Stimulated activated effector memory CD8-positive, alpha-beta T cell treated with anti-CD3 and anti-CD28 coated beads, Interleukin-12 subunit alpha, Interleukin-12 subunit beta, amount 100 ng/mL, for 72 hours (primary cell): ENCODE results near the gene CLOCK.
"Not testable (repeated sequence)": the region's sequence is repeated elsewhere in the genome, so short reads cannot be mapped to it uniquely, and the experiment has no call there.

ENCODE experiments used
- ATAC-seq: fragments of 150-1000 bp; cut with Tn5 transposase; 2 replicates; pipeline ENCODE4 v1.10.0; 2021
- DNase-seq, 2 donors: peaks; one replicate each; pipeline ENCODE4 v3.0.0; 2021 to 2022; ENCODE audit warnings: low spot score in 2 of 2
- H3K27ac Mint-ChIP-seq: one replicate; pipeline ENCODE4 v1.8.0; 2022; ENCODE audit warnings: mild to moderate bottlenecking, mixed read lengths
- H3K36me3 Mint-ChIP-seq: one replicate; pipeline ENCODE4 v1.8.0; 2022; ENCODE audit warnings: mild to moderate bottlenecking, mixed read lengths
- H3K4me1 Mint-ChIP-seq: one replicate; pipeline ENCODE4 v1.8.0; 2022; ENCODE audit warnings: mixed read lengths
- H3K4me3 Mint-ChIP-seq: one replicate; pipeline ENCODE4 v1.8.0; 2022; ENCODE audit warnings: mild to moderate bottlenecking, mixed read lengths
- H3K9me3 Mint-ChIP-seq: one replicate; pipeline ENCODE4 v1.8.0; 2022; ENCODE audit warnings: mixed read lengths

Gene CLOCK, protein sequence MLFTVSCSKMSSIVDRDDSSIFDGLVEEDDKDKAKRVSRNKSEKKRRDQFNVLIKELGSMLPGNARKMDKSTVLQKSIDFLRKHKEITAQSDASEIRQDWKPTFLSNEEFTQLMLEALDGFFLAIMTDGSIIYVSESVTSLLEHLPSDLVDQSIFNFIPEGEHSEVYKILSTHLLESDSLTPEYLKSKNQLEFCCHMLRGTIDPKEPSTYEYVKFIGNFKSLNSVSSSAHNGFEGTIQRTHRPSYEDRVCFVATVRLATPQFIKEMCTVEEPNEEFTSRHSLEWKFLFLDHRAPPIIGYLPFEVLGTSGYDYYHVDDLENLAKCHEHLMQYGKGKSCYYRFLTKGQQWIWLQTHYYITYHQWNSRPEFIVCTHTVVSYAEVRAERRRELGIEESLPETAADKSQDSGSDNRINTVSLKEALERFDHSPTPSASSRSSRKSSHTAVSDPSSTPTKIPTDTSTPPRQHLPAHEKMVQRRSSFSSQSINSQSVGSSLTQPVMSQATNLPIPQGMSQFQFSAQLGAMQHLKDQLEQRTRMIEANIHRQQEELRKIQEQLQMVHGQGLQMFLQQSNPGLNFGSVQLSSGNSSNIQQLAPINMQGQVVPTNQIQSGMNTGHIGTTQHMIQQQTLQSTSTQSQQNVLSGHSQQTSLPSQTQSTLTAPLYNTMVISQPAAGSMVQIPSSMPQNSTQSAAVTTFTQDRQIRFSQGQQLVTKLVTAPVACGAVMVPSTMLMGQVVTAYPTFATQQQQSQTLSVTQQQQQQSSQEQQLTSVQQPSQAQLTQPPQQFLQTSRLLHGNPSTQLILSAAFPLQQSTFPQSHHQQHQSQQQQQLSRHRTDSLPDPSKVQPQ

GRCh38 chr4:55546756-55547465 lies at the start of gene CLOCK:
CLOCK (minus strand) TSS chr4:55546909; CDS start chr4:55482785, 64,124 bp downstream.
- Mint-ChIP-seq H3K27ac (peak within 1 kb of the TSS; percentile 84), H3K9me3 (no peaks in the 10 kb centered on the region), H3K36me3 (peaks cover 13% of the 10 kb centered on the region), H3K4me3 (peak within 1 kb of the TSS; percentile 80), H3K4me1 (peaks cover 31% of the 10 kb centered on the region)
- peak; percentile 82 to 95 for DNase-seq
- ATAC-seq, result peak; percentile 81

DNA sequence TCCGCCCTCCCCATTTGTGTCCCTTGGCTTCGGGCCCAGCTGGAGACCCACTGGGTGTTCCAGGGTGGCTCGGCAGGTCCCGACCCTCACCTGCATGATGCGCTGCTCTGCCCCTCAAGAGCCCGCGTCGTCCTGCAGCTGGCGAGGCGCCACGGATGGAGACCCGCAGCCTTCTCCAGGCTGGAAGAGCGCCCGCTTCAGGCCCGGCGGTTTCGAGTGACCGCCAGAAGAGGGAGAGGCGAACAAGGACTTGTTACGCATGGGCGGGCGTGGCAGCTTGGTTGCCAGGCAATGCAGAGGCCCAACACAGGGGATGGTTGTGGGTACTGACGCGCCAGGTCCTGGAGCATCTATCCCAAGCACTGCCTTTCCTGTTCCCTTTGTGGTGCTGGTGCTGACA lies 45.3 kb upstream of the CLOCK start, which contains the start of gene PDCL2:
TSS of gene PDCL2 (minus strand) at position 232 of the 400 bp plus-strand sequence. CDS start at position 96, 136 bp downstream.
- Mint-ChIP-seq H3K4me3 (no peak within 1 kb of the TSS), H3K9me3 (no peaks in the 10 kb centered on the region), H3K4me1 (no peaks in the 10 kb centered on the region), H3K36me3 (no peaks in the 10 kb centered on the region), H3K27ac (no peak within 1 kb of the TSS)
- no peak for ATAC-seq
- no peak for DNase-seq

GRCh38 chr4:55588160-55588559 lies 41.5 kb upstream of the CLOCK start:
- ATAC-seq, result no peak
- Mint-ChIP-seq H3K36me3 (no peaks in the 10 kb centered on the region), H3K9me3 (peaks cover 6% of the 10 kb centered on the region), H3K4me1 (no peaks in the 10 kb centered on the region), H3K27ac (no peak overlapping the region), H3K4me3 (no peak overlapping the region)
- DNase-seq, result no peak

DNA sequence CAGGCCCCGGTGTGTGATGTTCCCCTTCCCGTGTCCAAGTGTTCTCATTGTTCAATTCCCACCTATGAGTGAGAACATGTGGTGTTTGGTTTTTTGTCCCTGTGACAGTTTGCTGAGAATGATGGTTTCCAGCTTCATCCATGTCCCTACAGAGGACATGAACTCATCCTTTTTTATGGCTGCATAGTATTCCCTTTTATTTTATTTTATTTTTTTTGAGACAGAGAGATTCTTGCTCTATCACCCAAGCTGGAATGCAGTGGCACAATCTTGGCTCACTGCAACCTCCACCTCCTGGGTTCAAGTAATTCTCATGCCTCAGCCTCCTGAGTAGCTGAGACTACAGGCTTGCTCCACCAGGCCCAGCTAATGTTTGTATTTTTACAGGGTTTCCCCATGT lies 36.1 kb upstream of the CLOCK start:
- DNase-seq, H3K4me1 Mint-ChIP-seq, H3K36me3 Mint-ChIP-seq, H3K27ac Mint-ChIP-seq, H3K9me3 Mint-ChIP-seq, H3K4me3 Mint-ChIP-seq, ATAC-seq: not testable (repeated sequence)

- Mint-ChIP-seq H3K27ac (no peak overlapping the region), H3K4me3 (no peak overlapping the region), H3K36me3 (no peaks in the 10 kb centered on the region), H3K9me3 (peaks cover 21% of the 10 kb centered on the region), H3K4me1 (no peaks in the 10 kb centered on the region)
- no peak for ATAC-seq
- no peak for DNase-seq
Measured at GRCh38 chr4:55578341-55579010, 31.8 kb upstream of the CLOCK start.

DNA sequence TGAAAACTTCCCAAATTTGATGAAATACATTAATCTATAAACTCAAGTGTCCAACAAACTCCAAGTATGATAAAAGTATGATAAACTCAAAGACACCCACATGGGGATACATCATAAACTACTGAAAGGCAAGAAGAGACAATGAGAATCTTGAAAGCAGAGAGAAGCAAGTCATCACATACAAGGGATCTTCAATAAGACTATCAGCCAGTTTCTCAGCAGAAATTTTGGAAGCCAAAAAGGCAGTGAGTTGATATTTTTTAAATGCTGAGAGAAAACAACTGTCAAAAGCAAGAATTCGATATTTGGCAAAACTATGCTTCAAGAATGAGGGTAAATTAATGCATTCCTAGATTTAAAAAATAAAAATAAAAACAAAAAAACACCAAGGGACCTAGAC lies 28.8 kb upstream of the CLOCK start:
- Mint-ChIP-seq H3K36me3 (no peaks in the 10 kb centered on the region), H3K4me1 (no peaks in the 10 kb centered on the region), H3K9me3 (peaks cover 16% of the 10 kb centered on the region), H3K4me3 (no peak overlapping the region), H3K27ac (no peak overlapping the region)
- no peak for DNase-seq
- no peak for ATAC-seq

DNA sequence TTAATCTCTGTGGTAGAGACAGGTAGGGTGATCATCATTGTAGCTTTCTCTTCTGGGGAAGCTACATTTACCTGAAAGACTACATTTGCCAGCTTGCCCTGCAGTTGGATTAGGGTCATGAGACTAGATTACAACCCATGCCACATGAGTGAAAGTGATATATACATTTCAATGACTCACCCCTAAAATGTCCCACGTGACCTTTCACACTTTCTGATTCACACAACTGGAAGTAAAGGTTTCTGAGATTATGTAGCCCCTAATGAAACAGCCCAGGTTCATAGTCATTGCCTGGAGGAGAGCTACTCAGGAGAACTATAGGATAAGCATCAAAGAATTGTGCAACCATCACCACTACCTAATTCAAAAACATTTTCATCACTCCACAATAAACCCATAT lies 27.5 kb upstream of the CLOCK start:
- Mint-ChIP-seq H3K4me3 (no peak overlapping the region), H3K9me3 (peaks cover 16% of the 10 kb centered on the region), H3K36me3 (no peaks in the 10 kb centered on the region), H3K27ac (no peak overlapping the region), H3K4me1 (no peaks in the 10 kb centered on the region)
- DNase-seq (no peak), ATAC-seq (no peak)

GRCh38 chr4:55571806-55572205 lies 25.1 kb upstream of the CLOCK start:
- DNase-seq, result no peak
- peaks cover 16% of the 10 kb centered on the region for H3K9me3 Mint-ChIP-seq
- H3K4me1 Mint-ChIP-seq, result no peaks in the 10 kb centered on the region
- H3K27ac Mint-ChIP-seq, result no peak overlapping the region
- no peak for ATAC-seq
- H3K4me3 Mint-ChIP-seq, result no peak overlapping the region
- no peaks in the 10 kb centered on the region for H3K36me3 Mint-ChIP-seq

DNA sequence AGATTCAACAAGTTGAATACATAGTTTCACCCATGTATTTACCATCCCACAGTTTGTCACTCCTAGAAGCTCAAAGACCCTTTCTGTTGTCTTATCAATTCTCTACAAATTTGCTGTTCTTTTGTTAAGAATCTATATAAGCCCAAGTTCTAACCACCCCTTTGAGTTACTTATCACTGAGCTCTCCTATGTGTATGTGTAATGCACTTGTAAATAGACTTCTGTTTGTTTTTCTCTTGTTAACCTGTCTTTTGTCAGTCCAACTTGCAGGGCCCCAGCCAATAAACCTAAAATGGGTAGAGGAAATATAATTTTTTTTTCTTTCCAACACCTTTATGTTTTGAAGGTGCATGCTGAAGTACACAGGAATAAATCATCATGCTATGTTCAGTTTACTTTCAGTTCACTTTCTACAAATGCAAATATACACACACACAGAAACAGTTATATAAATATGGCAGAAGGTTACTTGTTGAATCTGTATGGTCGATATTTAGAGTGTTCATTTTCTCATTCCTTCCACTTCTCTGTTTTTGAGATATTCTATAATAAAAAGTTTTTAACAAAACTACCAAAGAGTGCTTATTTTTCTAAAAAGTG lies 22.3 kb upstream of the CLOCK start:
- no peaks in the 10 kb centered on the region for H3K9me3 Mint-ChIP-seq
- no peak overlapping the region for H3K27ac Mint-ChIP-seq
- DNase-seq, result no peak
- no peak for ATAC-seq
- no peaks in the 10 kb centered on the region for H3K36me3 Mint-ChIP-seq
- H3K4me1 Mint-ChIP-seq, result no peaks in the 10 kb centered on the region
- H3K4me3 Mint-ChIP-seq, result no peak overlapping the region

- no peak overlapping the region for H3K4me3 Mint-ChIP-seq
- no peak overlapping the region for H3K27ac Mint-ChIP-seq
- peaks cover 2% of the 10 kb centered on the region for H3K9me3 Mint-ChIP-seq
- peaks cover 9% of the 10 kb centered on the region for H3K36me3 Mint-ChIP-seq
- H3K4me1 Mint-ChIP-seq, result peaks cover 11% of the 10 kb centered on the region
- peak; percentile 93 for ATAC-seq
- no peak for DNase-seq
Measured at GRCh38 chr4:55561889-55562288, 15.2 kb upstream of the CLOCK start.

DNA sequence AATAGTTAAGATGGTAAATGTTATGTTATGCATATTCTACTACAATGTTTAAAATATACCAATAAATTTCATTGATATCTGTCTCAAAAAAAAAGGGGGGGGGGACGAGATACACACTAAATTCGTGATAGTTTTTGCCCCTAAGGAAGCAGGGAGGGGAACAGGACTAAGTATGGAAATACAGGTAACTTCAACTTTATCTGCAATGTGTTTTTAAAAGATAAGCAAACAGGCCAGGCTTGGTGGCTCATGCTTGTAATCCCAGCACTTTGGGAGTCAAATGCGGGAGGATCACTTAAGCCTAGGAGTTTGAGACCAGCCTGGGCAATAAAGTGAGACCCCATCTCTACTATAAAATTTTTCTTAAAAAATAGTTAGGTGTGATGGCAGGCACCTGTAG lies 13.4 kb upstream of the CLOCK start:
- DNase-seq (no peak), ATAC-seq (no peak)
- Mint-ChIP-seq H3K27ac (no peak overlapping the region), H3K36me3 (peaks cover 9% of the 10 kb centered on the region), H3K4me1 (peaks cover 11% of the 10 kb centered on the region), H3K4me3 (no peak overlapping the region), H3K9me3 (peaks cover 2% of the 10 kb centered on the region)

- DNase-seq, result no peak
- H3K4me3 Mint-ChIP-seq, result no peak overlapping the region
- peaks cover 11% of the 10 kb centered on the region for H3K4me1 Mint-ChIP-seq
- no peak overlapping the region for H3K27ac Mint-ChIP-seq
- ATAC-seq, result no peak
- H3K9me3 Mint-ChIP-seq, result peaks cover 2% of the 10 kb centered on the region
- no peaks in the 10 kb centered on the region for H3K36me3 Mint-ChIP-seq
Measured at GRCh38 chr4:55554453-55555030, 7.8 kb upstream of the CLOCK start.

- H3K27ac Mint-ChIP-seq, result no peak overlapping the region
- ATAC-seq (peak; percentile 62), DNase-seq (peak in 1 of 2 donors; percentile 49)
- H3K4me1 Mint-ChIP-seq, result peaks cover 16% of the 10 kb centered on the region
- H3K9me3 Mint-ChIP-seq, result peaks cover 2% of the 10 kb centered on the region
- peak overlapping the region; percentile 18 for H3K4me3 Mint-ChIP-seq
- H3K36me3 Mint-ChIP-seq, result no peaks in the 10 kb centered on the region
Measured at GRCh38 chr4:55553441-55554201, 6.9 kb upstream of the CLOCK start.

DNA sequence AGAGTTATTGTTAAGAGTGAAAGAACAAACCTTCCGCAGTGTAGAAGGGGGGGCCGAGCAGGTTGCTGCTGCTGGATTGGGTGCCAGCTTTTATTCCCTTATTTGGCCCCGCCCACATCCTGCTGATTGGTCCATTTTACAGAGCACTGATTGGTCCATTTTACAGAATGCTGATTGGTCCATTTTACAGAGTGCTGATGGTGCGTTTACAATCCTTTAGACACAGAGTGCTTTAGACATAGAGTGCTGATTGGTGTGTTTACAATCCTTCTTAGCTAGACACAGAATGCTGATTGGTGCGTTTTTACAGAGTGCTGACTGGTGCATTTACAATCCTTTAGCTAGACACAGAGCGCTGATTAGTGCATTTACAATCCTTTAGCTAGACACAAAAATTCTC lies 5.3 kb upstream of the CLOCK start:
- ATAC-seq, H3K27ac Mint-ChIP-seq, H3K4me3 Mint-ChIP-seq, H3K36me3 Mint-ChIP-seq, DNase-seq, H3K9me3 Mint-ChIP-seq: not testable (repeated sequence)
- peaks cover 16% of the 10 kb centered on the region for H3K4me1 Mint-ChIP-seq
